Adipose tissue (tissue), 3 donors: ENCODE measurements around the gene CLN3. TPM values are rescaled to one million over a fixed set of nuclear protein-coding genes. Genes with fewer than 3 reads are reported as not detected.
"Not testable (repeated sequence)": the region's sequence is repeated elsewhere in the genome, so short reads cannot be mapped to it uniquely, and the experiment has no call there.

Source experiments
- H3K27ac ChIP-seq: one replicate; pipeline ENCODE4 v1.5.1; 2013; ENCODE audit warnings: low read depth, low read length
- WGBS, 3 donors: extraction: QIAGEN DNeasy Blood & Tissue Kit; methylation state at CpG; one replicate each; pipeline ENCODE4 v1.1.7; 2013; 5-methylcytosine and 5-hydroxymethylcytosine counted together
- polyA plus RNA-seq, 3 donors: library from polyadenylated mRNA; stranded (reverse); fragments of 200-250 nt; gene quantifications; one replicate each; pipeline ENCODE4 v1.2.3, GENCODE V29; 2013
- donor health status: healthy with polysubstance abuse.
- donor health status: Bipolar disorder and iron deficiency.
- donor health status: healthy.

The CLN3 gene
- polyA plus RNA-seq, 3 donors: 8.2 to 28.2 (median 16.0) TPM

DNA sequence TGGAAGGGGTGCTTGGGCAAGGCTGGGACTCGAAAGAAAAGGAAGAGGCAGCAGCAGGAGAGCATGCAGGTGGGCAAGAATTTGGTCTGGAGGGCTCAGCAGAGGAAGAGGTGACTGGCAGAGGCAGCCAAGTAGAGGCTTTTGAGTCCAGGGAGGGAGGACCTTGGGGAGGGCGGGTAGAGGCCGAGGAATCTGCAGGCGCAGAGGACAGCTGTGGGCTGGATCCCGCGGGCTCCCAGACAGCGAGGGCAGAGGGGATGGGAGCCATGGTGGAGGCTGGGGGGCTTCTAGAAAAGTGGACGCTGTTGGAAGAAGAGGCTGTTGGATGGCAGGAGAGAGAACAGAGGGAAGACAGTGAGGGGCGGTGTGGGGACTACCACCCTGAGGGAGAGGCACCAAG is 5.5 kb upstream of the CLN3 start:
- no peak overlapping the region for H3K27ac ChIP-seq
- WGBS, 3 donors: 82 to 83% (median 82%) methylated on average over 8 to 9 of the region's 9 CpGs

DNA sequence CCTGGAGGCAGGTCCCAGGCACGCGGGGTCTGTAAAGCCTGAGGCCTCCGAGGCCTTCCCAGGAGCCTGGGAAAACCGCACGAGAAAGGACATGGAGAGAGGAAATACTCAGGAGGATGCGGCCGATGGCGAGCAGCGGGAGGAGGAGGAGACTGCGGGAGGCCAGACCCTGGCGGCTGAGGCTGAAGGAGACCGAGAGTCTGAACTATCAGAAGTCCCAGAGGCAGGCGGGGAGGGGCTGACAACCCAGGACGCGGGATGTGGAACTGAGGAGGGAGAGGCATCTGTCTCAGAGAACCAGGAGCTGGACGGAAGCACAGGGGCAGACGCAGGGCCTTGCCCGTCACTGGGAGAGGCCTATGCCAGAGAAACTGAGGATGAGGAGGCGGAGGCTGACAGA is 5.0 kb upstream of the CLN3 start:
- no peak overlapping the region for H3K27ac ChIP-seq
- 73 to 75% (median 74%) methylated on average over 19 of the region's 19 CpGs for WGBS, 3 donors

DNA sequence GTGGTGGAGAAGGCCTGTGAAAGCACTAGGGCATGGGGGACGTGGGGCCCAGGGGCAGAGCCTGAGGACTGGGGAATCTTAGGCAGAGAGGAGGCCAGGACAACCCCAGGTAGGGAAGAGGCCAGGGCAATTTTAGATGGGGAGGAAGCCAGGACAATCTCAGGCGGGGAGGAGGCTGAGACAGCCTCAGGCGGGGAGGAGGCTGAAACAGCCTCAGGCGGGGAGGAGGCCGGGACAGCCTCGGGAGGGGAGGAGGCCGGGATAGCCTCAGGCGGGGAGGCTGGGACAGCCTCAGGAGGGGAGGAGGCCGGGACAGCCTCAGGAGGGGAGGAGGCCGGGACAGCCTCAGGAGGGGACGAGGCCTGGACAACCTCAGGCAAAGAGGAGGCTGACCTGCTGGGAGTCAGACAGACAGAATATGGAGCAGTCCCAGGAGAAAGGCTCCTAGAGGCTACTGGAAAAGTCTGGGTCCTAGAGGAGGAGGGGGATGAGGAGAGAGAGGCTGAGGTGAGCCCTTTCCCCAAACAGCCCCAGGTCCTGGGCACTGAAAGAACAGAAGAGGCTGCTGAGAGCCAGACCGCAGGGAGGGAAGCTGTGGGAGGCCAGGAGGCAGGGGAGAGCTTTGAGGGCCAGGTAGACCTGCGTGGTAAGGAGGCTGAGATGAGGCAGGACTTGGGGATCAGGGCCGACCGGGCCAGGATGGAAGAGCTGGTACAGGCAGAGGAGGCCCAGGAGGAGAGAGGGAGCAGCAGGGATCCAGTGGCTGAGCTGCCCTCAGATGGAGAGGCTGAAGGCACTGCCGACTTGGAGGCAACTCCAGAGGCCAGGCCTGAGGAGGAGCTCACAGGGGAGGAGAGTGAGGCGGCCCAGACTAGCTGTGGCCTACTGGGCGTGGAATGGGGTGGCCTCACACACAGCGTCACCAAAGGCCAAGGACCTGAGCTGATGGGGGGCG is 4.2 kb upstream of the CLN3 start:
- WGBS, 3 donors: 86 to 88% (median 86%) methylated on average over 15 to 20 of the region's 20 CpGs

DNA sequence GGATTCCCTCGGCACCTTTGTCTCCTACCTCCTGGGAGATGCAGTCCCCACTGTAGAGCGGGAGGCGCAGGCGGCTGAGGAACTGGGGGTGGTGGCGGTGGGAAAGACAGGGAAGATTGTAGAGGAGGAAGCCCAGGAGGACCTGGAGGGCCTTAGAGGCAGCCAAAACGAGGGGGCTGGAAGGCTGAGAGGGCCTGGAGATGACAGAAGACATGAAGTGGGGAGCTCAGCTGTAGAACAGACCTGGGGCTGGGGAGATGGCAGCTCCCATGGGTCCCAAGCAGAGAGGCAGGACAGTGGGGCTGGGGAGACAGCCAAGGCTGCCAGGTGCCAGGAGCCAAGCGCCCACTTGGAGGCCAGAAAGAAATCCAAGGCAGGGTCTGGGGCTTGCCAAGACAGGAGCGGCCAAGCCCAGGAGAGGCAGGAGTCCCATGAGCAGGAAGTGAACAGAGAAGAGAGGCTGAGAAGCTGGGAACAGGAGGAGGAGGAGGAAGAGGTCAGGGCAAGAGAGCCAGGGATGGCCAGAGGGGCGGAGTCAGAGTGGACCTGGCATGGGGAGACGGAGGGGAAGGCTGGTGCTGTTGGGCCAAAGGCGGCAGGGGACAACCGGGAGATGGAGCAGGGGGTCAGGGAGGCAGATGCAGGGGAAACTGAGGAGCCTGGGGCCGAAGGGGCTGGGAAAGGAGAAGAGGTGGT is 3.4 kb upstream of the CLN3 start:
- WGBS, 3 donors: 76 to 83% (median 79%) methylated on average over 13 of the region's 13 CpGs
- no peak overlapping the region for H3K27ac ChIP-seq

More for the DNA sequence above, 4.2 kb upstream of the CLN3 start:
- no peak overlapping the region for H3K27ac ChIP-seq

DNA sequence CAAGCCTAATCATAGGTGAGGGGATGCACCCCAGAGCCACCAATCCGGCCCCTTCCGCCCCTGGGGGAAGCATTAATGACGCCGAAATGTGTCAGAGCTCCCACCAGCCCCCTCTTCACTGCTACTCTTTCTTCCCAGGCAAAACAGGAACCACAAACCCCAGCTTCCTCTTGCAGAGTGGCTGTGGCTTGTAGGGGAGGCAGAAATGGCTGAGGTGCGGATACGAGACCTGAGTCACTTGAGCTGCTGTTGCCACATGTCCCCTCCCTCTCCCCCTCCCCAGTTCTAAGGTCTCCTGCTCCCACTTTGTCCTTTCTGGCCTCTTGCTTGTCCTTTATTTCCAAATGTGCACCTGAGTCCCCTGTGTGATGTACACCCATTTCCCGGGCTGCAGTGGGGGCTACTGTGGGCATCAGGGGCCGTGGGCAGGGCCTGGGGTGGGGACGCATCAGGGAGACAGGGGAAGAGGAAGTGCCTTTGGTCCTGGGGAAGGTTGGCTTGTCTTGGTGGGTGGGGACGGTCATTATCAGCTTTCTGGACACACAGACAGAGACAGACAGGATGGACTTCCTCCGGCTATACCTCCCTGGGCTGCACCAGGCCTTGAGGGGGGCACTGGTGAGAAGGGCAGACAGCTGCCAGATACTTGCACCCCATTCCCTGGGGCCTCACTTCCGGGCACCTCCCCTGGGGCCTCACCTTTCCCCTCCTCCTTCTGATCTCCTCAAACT is 2.4 kb upstream of the CLN3 start, which contains the start of gene APOBR:
TSS of gene APOBR (plus strand) at position 523 of the 731 bp plus-strand sequence. CDS start at position 562, 39 bp downstream.
- WGBS, 3 donors: 41 to 72% (median 56%) methylated on average over 12 of the region's 12 CpGs
- no peak within 1 kb of the TSS for H3K27ac ChIP-seq

DNA sequence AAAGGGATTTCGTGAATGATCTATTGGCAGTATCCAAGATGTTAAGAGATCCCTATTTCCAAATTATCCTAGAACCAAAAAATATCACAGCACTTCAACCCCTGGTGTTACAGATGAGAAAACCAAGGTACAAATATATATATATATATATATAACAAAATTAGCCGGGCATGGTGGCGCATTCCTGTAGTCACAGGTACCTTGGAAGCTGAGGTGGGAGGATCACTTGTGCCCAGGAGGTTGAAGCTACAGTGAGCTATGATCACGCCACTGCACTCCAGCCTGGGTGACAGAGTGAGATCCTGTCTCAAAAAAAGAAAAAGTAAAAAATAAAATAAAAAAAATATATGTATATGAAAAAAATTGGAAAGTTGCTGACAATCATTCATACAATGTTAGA is 637 bp upstream of the CLN3 start:
- H3K27ac ChIP-seq: no peak overlapping the region
- WGBS, 3 donors: 42 to 55% (median 53%) methylated on average over 4 of the region's 4 CpGs

DNA sequence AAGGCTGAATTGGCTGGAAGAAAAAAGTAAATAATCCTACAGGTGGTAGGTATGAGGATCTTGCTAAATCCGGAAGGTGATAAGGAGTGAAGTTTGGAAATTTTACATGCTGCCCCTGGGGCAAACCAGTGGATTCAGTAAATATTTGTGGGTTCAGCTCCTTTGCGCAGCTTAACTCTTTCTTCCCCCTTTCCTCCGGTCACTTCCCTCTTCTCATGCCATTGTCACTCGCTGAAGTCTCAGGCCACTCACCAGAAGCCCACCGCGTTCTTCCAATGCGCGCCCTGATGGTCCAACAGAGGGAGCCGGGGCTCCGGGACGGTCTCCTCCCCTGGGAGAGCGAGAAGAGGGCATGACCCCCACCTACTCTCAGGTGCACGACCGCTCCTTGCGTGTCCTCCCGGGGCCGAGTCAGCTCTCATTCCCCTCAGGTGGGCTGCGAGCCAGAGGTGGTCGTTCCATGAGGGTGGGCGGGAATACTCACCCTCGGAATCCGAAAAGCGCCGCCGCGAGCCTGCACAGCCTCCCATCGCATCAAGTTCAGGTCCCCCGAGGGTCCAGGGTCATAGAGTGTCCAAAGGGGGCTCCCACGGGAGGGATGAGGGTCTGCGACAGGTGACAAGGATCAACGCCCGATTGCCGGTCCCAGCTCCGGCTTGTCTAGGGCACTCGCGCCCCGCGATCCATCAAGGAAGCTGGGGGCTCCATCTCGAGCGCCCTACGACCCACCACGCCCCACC is 474 bp downstream of the CLN3 start:
- 0 to 1% (median 0%) methylated on average over 39 to 42 of the region's 42 CpGs for WGBS, 3 donors
- no peak overlapping the region for H3K27ac ChIP-seq

DNA sequence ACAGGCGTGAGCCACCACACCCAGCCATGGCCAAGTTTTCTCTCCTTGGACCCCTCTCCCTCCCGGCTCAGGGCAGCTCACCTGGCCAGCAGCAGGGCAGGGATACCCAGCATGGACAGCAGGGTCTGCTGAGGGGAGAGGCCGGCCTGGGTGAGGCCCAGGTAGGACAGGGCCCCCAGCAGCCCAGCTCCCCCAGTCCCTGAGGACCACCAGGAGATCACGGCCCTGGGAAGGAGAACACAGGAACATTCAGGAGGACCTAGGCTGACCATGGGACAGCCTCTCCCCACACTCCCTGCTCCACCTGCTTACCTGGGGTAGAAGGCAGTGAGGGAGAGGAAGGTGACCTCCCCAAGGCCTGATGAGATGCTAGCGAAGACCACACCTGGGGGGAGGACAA is 5.6 kb downstream of the CLN3 start:
- 90 to 95% (median 91%) methylated on average over 5 of the region's 5 CpGs for WGBS, 3 donors
- H3K27ac ChIP-seq: no peak overlapping the region

DNA sequence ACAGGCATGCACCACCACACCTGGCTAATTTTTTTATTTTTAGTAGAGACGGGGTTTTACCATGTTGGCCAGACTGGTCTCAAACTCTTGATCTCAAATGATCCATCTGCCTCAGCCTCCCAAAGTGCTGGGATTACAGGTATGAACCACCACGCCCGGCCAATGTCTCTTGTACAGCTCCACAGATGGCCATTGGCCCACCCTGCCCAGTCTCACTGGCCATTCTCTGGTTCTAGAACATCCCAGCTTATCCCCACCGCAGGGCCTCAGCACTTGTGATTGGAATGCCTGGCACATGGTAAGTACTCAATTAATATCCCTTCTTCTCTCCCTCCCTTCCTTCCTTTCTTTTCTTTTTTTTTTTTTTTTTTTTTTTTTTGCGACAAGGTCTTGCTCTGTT is 8.5 kb downstream of the CLN3 start:
- not testable (repeated sequence) for H3K27ac ChIP-seq
- 93 to 96% (median 94%) methylated on average over 5 of the region's 5 CpGs for WGBS, 3 donors

DNA sequence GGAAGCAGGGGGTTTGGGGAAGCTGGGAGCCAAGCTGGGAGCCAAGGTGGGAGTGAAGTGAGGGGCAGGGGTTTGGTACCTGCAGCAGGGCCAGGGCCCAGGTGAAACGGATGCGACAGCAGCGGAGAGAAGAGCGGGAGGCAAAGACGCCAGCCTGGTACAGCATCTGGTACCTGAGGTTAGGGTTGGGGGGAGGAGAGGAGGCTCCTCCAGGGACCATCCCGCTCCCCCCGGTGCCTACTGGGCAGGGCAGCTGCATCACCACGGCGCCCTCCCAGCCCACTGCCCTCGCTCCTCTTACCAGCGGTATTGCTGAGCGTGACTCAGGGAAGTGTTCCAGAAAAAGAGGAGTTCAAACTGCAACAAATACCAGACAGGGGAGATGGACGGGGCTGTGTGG is 9.8 kb downstream of the CLN3 start:
- no peak overlapping the region for H3K27ac ChIP-seq
- 94 to 95% (median 95%) methylated on average over 13 of the region's 13 CpGs for WGBS, 3 donors

DNA sequence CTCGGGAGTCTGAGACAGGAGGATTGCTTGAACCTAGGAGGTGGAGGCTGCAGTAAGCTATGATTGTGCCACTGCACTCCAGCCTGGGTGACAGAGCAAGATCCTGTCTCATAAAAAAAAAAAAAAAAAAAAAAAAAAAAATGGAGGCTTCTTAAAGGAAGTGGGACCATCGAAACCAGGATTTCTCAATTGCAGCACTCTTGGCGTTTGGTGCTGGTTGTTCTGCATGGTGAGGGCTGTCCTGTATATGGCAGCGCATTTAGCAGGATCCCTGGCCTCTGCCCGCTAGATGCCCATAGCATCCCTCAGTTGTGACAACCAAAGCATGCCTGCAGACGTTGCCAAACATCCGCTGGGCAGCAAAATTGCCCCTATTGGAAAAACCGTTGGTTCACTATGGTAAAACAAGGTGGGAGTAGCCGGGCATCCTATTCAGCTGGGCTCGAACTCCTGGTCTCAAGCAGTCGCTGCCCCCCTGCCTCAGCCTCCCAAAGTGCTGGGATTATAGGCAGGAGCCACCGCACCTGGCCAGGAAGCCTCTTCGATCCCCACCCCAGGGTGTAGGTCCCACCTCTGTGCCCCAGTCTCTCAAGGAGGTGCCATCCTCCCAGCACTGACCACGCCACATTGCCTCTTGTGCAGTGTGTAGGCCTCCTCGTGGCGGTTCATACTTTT is 13.2 kb downstream of the CLN3 start:
- H3K27ac ChIP-seq: no peak overlapping the region
- 86 to 93% (median 89%) methylated on average over 16 of the region's 16 CpGs for WGBS, 3 donors

DNA sequence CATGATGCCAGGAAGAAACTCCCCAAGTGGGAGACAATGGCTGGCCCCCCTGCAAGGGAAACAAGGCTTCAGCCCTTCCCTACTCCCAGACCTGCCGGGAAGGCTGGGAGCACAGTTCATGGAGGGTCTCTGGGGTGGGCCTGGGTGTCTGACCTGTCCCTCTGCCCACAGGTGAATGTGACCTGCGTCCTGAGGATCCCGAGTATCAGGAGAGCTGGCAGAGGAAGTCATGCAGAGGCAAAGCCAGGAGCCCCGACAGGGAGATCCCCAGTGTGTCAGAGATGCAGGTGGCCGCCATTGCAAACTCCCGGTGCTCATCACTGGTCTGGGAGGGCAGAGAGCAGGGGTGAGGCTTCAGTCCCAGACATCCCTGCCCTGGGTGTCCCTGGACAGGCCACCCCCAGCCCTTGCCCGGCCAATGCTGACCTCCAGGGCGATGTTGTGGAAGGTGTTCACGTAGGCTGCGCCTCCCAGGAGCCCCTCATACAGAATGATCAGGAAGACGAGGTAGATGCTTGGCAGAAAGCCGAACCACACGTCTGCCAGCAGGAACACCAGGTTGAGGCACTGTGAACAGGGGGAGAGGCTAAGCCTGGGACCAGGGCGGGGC is 14.5 kb downstream of the CLN3 start:
- 90 to 95% (median 92%) methylated on average over 14 of the region's 14 CpGs for WGBS, 3 donors

DNA sequence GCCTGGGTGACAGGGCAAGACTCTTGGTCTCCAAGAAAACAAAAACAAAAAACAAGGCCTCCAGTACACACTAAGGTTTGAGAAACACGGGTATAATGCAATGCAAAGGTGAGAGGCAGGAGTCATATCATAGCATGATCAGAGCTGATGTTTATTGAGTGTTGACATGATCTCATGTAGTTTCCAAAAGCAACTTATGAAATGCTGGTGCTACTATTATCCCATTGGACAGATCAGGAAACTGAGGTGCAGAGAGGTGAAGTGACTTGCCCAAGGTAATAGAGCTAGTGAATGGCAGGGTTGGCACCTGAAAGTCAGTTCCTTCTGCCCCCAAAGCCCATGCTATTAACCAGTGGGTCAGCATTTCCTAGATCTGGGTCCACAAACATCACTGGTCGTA is 16.7 kb downstream of the CLN3 start:
- no peak overlapping the region for H3K27ac ChIP-seq
- 88 to 96% (median 89%) methylated on average over 2 of the region's 2 CpGs for WGBS, 3 donors

More for the DNA sequence above, 14.5 kb downstream of the CLN3 start:
- no peak overlapping the region for H3K27ac ChIP-seq

DNA sequence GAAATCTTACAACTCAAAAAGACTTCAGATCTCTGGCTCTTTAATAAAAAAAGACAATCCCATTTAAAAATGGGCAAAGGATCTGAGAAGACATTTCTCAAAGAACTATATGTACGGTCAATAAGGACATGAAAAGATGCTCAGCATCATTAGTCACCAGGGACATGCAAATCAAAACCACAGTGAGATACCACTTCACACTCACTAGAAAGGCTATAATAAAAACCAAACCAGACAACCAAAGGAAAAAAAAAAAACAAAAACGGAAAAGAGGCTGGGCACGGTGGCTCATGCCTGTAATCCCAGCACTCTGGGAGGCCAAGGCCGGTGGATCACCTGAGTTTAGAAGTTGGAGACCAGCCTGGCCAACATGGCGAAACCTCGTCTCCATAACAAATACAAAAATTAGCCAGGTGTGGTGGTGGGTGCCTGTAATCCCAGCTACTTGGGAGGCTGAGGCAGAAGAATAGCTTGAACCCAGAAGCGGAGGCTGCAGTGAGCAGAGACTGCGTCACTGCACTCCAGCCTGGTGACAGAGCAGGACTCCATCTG is 18.1 kb downstream of the CLN3 start:
- 94 to 95% (median 94%) methylated on average over 8 of the region's 8 CpGs for WGBS, 3 donors
- no peak overlapping the region for H3K27ac ChIP-seq

DNA sequence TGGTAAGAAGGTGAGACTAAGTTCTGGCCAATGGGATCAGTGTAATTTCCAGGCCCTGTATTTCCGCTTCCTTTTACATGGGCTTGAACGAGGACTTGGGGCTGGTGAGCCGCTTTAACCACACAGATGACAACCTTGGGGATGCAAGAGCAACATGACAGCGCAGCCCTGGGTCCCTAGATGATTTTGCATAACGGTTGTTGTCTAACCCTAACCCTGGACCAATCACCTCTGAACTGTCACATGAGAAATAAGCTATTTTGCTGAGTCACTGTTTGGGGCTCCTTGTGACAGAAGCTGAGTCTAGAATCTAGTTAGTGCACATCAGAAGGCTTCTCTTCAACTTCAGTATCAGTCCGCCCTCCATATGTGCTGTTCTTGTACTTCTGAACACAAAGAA is 44.8 kb downstream of the CLN3 start:
- H3K27ac ChIP-seq: not testable (repeated sequence)
- WGBS, 3 donors: no CpG with 5 or more reads among the region's 6 CpGs

DNA sequence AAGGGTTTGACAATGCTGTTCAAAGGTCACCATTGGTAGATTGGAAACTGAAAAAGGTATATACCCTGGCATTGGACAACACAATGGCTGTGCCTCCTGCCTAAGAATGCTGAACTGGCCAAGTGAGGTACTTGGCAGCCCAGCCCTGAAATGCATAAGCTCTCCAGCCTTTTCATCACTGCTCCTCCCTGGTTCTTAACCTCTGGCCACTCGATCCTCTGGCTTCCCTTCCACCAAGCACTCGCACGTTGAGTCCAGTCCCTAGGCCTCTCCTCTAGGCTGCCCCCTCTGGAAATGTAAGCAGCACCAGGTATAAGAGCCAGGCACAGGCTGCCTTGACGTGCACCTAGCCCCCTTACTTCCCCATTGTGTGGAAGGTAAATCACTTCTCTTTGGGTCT is 45.5 kb downstream of the CLN3 start:
- WGBS, 3 donors: no CpG with 5 or more reads among the region's 4 CpGs
- H3K27ac ChIP-seq: not testable (repeated sequence)

DNA sequence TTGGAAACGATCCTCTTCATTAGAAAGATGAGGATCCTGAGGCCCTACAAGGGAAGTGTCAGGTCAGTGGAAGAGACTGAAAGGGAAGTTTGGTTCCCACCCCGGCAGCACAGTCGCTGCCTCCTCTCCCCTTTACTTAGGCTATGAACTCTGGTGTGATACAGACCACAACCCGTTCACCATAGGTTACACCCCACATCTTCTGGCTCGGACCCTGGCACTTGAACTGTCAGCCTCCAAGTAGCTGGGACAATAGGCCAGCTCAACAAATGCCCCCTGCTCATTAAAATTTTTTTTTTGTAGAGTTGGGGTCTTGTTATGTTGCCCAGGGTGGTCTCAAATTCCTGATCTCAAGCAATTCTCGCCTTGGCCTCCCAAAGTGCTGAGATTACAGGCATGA is 47.9 kb downstream of the CLN3 start:
- 75 to 79% (median 78%) methylated on average over 3 of the region's 6 CpGs for WGBS, 3 donors
- H3K27ac ChIP-seq: not testable (repeated sequence)
